Peyer's patch (tissue), 4 donors: ENCODE data around the gene RBM12. TPM values are rescaled to one million over a fixed set of nuclear protein-coding genes. Genes with fewer than 3 reads are reported as not detected.

Source experiments
- DNase-seq, 3 donors: peaks; one replicate each; pipeline ENCODE4 v3.0.0-alpha.2; 2017 to 2019
- H3K27ac ChIP-seq, 4 donors: fragments of 200-600 bp; sonication (generic); one replicate each; pipeline ENCODE4 v1.5.1; 2016 to 2019
- H3K27me3 ChIP-seq, 2 donors: fragments of 200-600 bp; sonication (generic); one replicate each; pipeline ENCODE4 v1.5.1; 2019
- H3K36me3 ChIP-seq, 3 donors: fragments of 200-600 bp; sonication (generic); one replicate each; pipeline ENCODE4 v1.5.1; 2016 to 2019
- H3K4me1 ChIP-seq, 4 donors: fragments of 200-600 bp; sonication (generic); one replicate each; pipeline ENCODE4 v1.5.1; 2016 to 2019
- H3K4me3 ChIP-seq, 4 donors: fragments of 200-600 bp; sonication (generic); 1 replicate in 3 of 4; 2 replicates in 1 of 4; pipeline ENCODE4 v1.5.1; 2016 to 2019; ENCODE audit warnings: mild to moderate bottlenecking in 1 of 4
- H3K9me3 ChIP-seq, 4 donors: fragments of 200-600 bp; sonication (generic); one replicate each; pipeline ENCODE4 v1.5.1; 2016 to 2019; ENCODE audit warnings: mild to moderate bottlenecking in 1 of 4
- POLR2A ChIP-seq, 2 donors: fragments of 450-650 bp; IDR thresholded peaks; one replicate each; pipeline ENCODE4 v1.5.1; 2017; ENCODE audit warnings: antibody characterized with exemption in 2 of 2, mild to moderate bottlenecking in 2 of 2, moderate library complexity in 2 of 2
- total RNA-seq, 4 donors: library from RNA; depleted of rRNA; stranded (reverse); fragments of >200 nt; gene quantifications; one replicate each; pipeline ENCODE4 v1.1.0, GENCODE V29; 2016
- TF ChIP-seq, protein P1 (sequence below), 6 experiments: fragments of 450-650 bp in 4 of 6; fragments of 200-600 bp in 2 of 6; sonication (generic) in 1 of 6; IDR thresholded peaks; one replicate each; pipeline ENCODE4 v1.5.1; 2017 to 2019; ENCODE audit warnings: antibody characterized with exemption in 6 of 6, mild to moderate bottlenecking in 3 of 6, moderate library complexity in 1 of 6

RBM12 gene
- total RNA-seq, 4 donors from 2014 or later = 21.1 to 38.1 (median 32.3) TPM

DNA sequence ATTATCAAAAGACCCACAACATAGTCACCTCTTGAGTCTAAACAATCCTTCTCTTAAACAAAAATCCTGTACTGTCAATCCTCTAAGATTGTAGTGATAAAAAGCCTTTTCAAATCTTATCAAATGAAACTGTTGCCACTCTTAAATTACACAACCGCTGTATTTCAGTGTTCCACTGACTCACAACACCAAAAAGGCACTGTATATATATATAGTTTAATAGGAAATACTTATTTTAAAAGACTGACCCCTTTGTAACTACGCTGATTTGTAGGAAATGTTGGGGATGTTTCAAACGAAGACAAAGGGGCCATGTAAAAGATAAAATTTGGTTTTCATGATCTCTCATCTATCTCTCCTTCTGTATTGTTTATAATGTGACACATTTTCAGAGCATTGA is 14.1 kb downstream of the RBM12 start:
- peaks cover 0 to 5% (median 0%) of the 10 kb centered on the region in 4 donors for H3K4me1 ChIP-seq
- peaks cover 0 to 31% (median 0%) of the 10 kb centered on the region in 3 donors for H3K36me3 ChIP-seq
- no peak overlapping the region for H3K27ac ChIP-seq
- no peaks in the 10 kb centered on the region for H3K27me3 ChIP-seq
- no peak for TF ChIP-seq POLR2A (IDR thresholded peaks at IDR 0.05)
- TF ChIP-seq, protein P1, sequence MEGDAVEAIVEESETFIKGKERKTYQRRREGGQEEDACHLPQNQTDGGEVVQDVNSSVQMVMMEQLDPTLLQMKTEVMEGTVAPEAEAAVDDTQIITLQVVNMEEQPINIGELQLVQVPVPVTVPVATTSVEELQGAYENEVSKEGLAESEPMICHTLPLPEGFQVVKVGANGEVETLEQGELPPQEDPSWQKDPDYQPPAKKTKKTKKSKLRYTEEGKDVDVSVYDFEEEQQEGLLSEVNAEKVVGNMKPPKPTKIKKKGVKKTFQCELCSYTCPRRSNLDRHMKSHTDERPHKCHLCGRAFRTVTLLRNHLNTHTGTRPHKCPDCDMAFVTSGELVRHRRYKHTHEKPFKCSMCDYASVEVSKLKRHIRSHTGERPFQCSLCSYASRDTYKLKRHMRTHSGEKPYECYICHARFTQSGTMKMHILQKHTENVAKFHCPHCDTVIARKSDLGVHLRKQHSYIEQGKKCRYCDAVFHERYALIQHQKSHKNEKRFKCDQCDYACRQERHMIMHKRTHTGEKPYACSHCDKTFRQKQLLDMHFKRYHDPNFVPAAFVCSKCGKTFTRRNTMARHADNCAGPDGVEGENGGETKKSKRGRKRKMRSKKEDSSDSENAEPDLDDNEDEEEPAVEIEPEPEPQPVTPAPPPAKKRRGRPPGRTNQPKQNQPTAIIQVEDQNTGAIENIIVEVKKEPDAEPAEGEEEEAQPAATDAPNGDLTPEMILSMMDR (IDR thresholded peaks at IDR 0.05) = no peak
- no peak overlapping the region for H3K4me3 ChIP-seq
- no peaks in the 10 kb centered on the region for H3K9me3 ChIP-seq
- no peak for DNase-seq

DNA sequence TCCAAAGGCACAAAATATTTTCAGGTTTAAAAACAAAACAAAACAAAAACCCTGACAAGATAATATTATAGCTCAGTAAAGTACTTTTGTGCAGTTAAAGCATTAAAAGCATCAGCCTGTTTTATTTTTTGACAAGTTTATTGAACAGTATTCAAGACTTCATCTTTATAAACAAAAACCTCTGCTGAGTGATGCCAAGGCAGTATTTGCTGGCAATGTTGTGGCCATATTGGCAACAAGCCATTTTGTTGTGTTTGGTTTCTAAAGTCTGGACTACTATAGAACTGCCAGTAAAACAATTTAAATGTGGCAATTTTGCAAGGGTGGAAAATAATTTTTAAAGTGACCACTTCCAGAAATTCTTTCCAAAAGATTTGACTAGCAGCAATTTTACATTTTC is 15.9 kb downstream of the RBM12 start:
- DNase-seq = no peak
- no peak overlapping the region for H3K4me3 ChIP-seq
- H3K27ac ChIP-seq = no peak overlapping the region
- H3K4me1 ChIP-seq = peaks cover 0 to 5% (median 0%) of the 10 kb centered on the region in 4 donors
- no peaks in the 10 kb centered on the region for H3K27me3 ChIP-seq
- peaks cover 0 to 14% (median 0%) of the 10 kb centered on the region in 3 donors for H3K36me3 ChIP-seq
- TF ChIP-seq, protein P1 (IDR thresholded peaks at IDR 0.05) = no peak
- no peak for TF ChIP-seq POLR2A (IDR thresholded peaks at IDR 0.05)
- H3K9me3 ChIP-seq = no peaks in the 10 kb centered on the region

DNA sequence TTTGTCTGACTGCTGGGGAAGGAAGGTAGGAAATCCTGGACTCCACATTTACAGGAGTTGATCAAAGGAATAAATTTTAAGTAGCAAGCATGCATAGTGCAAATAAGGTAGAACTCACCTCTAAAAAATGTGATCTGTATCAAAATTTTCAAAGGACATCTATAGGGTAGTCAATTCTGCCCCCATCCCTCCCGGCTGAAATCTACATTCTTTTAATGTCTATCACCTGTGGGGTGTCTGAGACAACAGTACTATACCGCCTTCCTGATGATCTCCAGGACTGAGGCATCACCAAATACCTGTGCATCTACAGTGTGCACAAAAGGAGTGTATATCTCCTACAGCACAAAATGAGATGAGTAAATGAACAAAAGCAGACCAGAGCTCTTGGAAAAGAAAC is 19.9 kb downstream of the RBM12 start:
- TF ChIP-seq POLR2A (IDR thresholded peaks at IDR 0.05) = no peak
- TF ChIP-seq, protein P1 (IDR thresholded peaks at IDR 0.05) = no peak
- Histone ChIP-seq H3K36me3 (no peaks in the 10 kb centered on the region), H3K4me3 (no peak overlapping the region), H3K27me3 (no peaks in the 10 kb centered on the region), H3K9me3 (no peaks in the 10 kb centered on the region), H3K4me1 (no peaks in the 10 kb centered on the region), H3K27ac (no peak overlapping the region)
- DNase-seq = no peak

DNA sequence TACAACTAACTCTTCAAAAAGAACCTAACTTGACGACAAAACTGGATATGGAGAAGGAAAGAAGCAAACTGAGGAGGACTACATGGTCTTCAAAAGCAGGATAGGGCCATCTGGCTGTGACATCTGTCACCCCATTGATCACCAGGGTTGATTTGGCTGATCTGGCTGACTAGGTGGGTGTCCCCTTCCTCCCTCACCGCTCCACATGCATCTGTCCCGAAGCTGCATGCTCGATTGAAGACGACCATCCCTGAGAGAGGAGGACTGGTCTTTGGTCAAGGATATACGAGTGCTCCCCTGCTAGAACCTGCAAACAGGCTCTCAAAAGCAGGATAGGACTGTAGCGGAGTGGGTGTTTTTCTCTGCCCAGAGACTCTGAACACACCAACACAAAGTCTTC is 21.7 kb downstream of the RBM12 start:
- Histone ChIP-seq H3K4me1 (peaks cover 0 to 5% (median 0%) of the 10 kb centered on the region in 4 donors), H3K36me3 (no peaks in the 10 kb centered on the region), H3K27ac (no peak overlapping the region), H3K9me3 (no peaks in the 10 kb centered on the region), H3K4me3 (no peak overlapping the region), H3K27me3 (no peaks in the 10 kb centered on the region)
- DNase-seq = no peak
- TF ChIP-seq, protein P1 (IDR thresholded peaks at IDR 0.05) = no peak
- TF ChIP-seq POLR2A (IDR thresholded peaks at IDR 0.05) = no peak

DNA sequence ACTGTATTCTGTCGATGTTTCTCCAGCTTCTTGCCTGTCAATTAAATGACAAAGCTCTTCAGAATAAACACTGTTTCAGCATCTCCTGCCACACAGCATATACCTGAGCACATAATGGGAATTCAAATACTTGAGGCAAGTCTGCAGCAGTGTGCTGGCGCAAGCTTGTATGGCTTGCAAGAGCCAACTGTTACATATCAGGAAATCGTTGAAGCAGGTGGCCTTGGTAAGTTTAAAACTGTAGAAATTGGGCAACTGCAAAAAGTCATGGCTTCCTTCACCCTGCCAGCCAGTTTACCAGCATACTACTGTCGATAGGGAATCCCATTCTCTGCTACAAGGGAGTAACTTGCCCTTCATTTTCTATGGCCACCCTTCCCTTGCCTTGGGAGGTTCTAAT is 23.0 kb downstream of the RBM12 start:
- H3K27ac ChIP-seq = no peak overlapping the region
- no peaks in the 10 kb centered on the region for H3K27me3 ChIP-seq
- no peaks in the 10 kb centered on the region for H3K9me3 ChIP-seq
- DNase-seq = no peak
- no peak overlapping the region for H3K4me3 ChIP-seq
- H3K36me3 ChIP-seq = no peaks in the 10 kb centered on the region
- peaks cover 0 to 5% (median 0%) of the 10 kb centered on the region in 4 donors for H3K4me1 ChIP-seq
- TF ChIP-seq, protein P1 (IDR thresholded peaks at IDR 0.05) = no peak
- TF ChIP-seq POLR2A (IDR thresholded peaks at IDR 0.05) = no peak

DNA sequence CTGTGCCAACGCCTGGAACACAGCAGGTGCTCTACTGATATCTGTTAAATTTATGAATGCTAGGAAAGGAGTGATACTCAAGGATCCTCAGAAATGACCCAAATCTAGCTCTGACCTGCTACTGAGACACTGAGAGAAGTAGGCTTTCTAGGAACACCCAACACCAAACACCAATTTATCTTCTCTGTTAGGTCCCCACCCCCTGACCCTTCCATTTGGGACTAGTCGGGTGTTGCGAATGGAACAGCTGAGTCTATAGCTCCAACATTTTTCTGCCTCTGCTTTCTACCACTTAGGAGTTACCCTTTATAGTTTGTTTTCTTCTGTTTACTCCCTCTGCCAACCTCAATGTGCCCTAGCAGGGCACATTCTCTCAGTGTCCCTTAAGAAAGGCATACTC is 24.0 kb downstream of the RBM12 start:
- Histone ChIP-seq H3K4me1 (peaks cover 0 to 5% (median 0%) of the 10 kb centered on the region in 4 donors), H3K27ac (no peak overlapping the region), H3K27me3 (no peaks in the 10 kb centered on the region), H3K4me3 (no peak overlapping the region), H3K9me3 (no peaks in the 10 kb centered on the region), H3K36me3 (no peaks in the 10 kb centered on the region)
- TF ChIP-seq, protein P1 (IDR thresholded peaks at IDR 0.05) = no peak
- no peak for TF ChIP-seq POLR2A (IDR thresholded peaks at IDR 0.05)
- DNase-seq = no peak
